SK-N-SH (cell line): ENCODE data around the gene SLC49A3. TPM values are rescaled to one million over a fixed set of nuclear protein-coding genes. Genes with fewer than 3 reads are reported as not detected.

Source experiments
- CTCF ChIA-PET: fragments of 300-600, 350-600 bp; formaldehyde crosslinking; extraction: SDS; loops from one replicate; lab custom pipeline; 2021; lab: Yijun Ruan, JAX
- POLR2A ChIA-PET: fragments of 350-600 bp; sonication (Branson Sonifier 250); formaldehyde crosslinking; extraction: SDS; loops from one replicate; lab custom pipeline; 2020; ENCODE audit warnings: antibody characterized with exemption, inconsistent platforms; lab: Yijun Ruan, JAX
- DNase-seq: peaks from one replicate; pipeline ENCODE4 v3.0.0; 2012
- H2AFZ ChIP-seq: fragments of 200-600 bp; sonication (generic); 2 replicates; pipeline ENCODE4 v1.8.1; 2016; ENCODE audit warnings: antibody characterized with exemption, mild to moderate bottlenecking, low read depth
- H3F3A ChIP-seq: fragments of 200-600 bp; sonication (generic); replicated peaks from 2 replicates; pipeline ENCODE3; 2016; ENCODE audit warnings: antibody characterized with exemption, mild to moderate bottlenecking; ENCODE audit not compliant: insufficient read depth
- H3K27ac ChIP-seq, 2 experiments: fragments of 200-500 bp in 1 of 2; fragments of 200-600 bp in 1 of 2; sonication (Bioruptor generic) in 1 of 2; sonication (generic), shearing (Covaris generic) in 1 of 2; 2 replicates each; pipeline versions ENCODE4 v1.5.1 to v1.6.1; 2014 to 2016; ENCODE audit warnings: low read depth in 2 of 2, inconsistent platforms in 1 of 2, low read length in 1 of 2, mild to moderate bottlenecking in 1 of 2, mixed read lengths in 1 of 2
- H3K27me3 ChIP-seq: fragments of 200-600 bp; sonication (generic), shearing (Covaris generic); 2 replicates; pipeline ENCODE4 v1.6.1; 2016; ENCODE audit warnings: mixed run types; ENCODE audit not compliant: insufficient read depth
- H3K36me3 ChIP-seq, 2 experiments: fragments of 200-500 bp in 1 of 2; fragments of 200-600 bp in 1 of 2; sonication (Bioruptor generic) in 1 of 2; sonication (generic) in 1 of 2; replicated peaks in 1 of 2; 2 replicates each; pipeline versions ENCODE3 to v1.5.1; 2014 to 2016; ENCODE audit warnings: low read length in 1 of 2, mild to moderate bottlenecking in 1 of 2; ENCODE audit not compliant: insufficient read depth in 2 of 2, control insufficient read depth in 1 of 2
- H3K4me1 ChIP-seq, 2 experiments: fragments of 200-500 bp in 1 of 2; fragments of 200-600 bp in 1 of 2; sonication (Bioruptor generic) in 1 of 2; sonication (generic), shearing (Covaris generic) in 1 of 2; 2 replicates each; pipeline versions ENCODE4 v1.5.1 to v1.6.1; 2014 to 2016; ENCODE audit warnings: low read depth in 1 of 2, low read length in 1 of 2, mixed run types in 1 of 2; ENCODE audit not compliant: insufficient read depth in 2 of 2, control insufficient read depth in 1 of 2
- H3K4me2 ChIP-seq: fragments of 200-600 bp; sonication (generic), shearing (Covaris generic); 2 replicates; pipeline ENCODE4 v1.6.1; 2017; ENCODE audit warnings: mixed run types
- H3K4me3 ChIP-seq, 2 experiments: fragments of 200-500 bp in 1 of 2; fragments of 200-600 bp in 1 of 2; sonication (Bioruptor generic) in 1 of 2; sonication (generic), shearing (Covaris generic) in 1 of 2; 2 replicates each; pipeline versions ENCODE4 v1.5.1 to v1.8.1; 2014 to 2016; ENCODE audit warnings: low read depth in 2 of 2, inconsistent platforms in 1 of 2, low read length in 1 of 2, mild to moderate bottlenecking in 1 of 2, mixed read lengths in 1 of 2, moderate library complexity in 1 of 2
- H3K79me2 ChIP-seq: fragments of 200-600 bp; sonication (generic); 2 replicates; pipeline ENCODE4 v1.8.1; 2017; ENCODE audit warnings: mild to moderate bottlenecking; ENCODE audit not compliant: insufficient read depth
- H3K9ac ChIP-seq: fragments of 200-600 bp; sonication (generic); 2 replicates; pipeline ENCODE4 v1.6.1; 2017; ENCODE audit warnings: mixed run types
- H3K9me2 ChIP-seq: fragments of 200-600 bp; sonication (generic); 2 replicates; pipeline ENCODE4 v1.6.1; 2017; ENCODE audit warnings: mixed run types
- H3K9me3 ChIP-seq: fragments of 200-600 bp; sonication (generic); 2 replicates; pipeline ENCODE4 v1.6.1; 2017; ENCODE audit warnings: mixed run types, mild to moderate bottlenecking, moderate library complexity
- H4K20me1 ChIP-seq: fragments of 200-600 bp; sonication (generic); 2 replicates; pipeline ENCODE4 v1.6.1; 2017; ENCODE audit warnings: mild to moderate bottlenecking, mixed run types; ENCODE audit not compliant: insufficient read depth
- ELF1 ChIP-seq: IDR thresholded peaks from 2 replicates; pipeline ENCODE4 v1.4.0; 2012
- EZH2phosphoT487 ChIP-seq: fragments of 200-600 bp; sonication (generic); IDR thresholded peaks from 2 replicates; pipeline ENCODE4 v1.6.1; 2017; ENCODE audit warnings: low read depth, mixed run types, mild to moderate bottlenecking, antibody characterized with exemption, moderate library complexity, borderline replicate concordance
- FOSL2 ChIP-seq: IDR thresholded peaks from 2 replicates; pipeline ENCODE4 v1.4.0; 2012; ENCODE audit warnings: low read depth, mild to moderate bottlenecking, moderate library complexity, borderline replicate concordance
- FOXJ3 ChIP-seq: sonication (generic); formaldehyde crosslinking; IDR thresholded peaks from 2 replicates; pipeline ENCODE4 v1.5.1; 2020; ENCODE audit warnings: mild to moderate bottlenecking, missing genetic modification reagents
- GATA2 ChIP-seq: sonication (generic); formaldehyde crosslinking; IDR thresholded peaks from 2 replicates; pipeline ENCODE4 v1.5.0; 2020; ENCODE audit warnings: mild to moderate bottlenecking, missing genetic modification reagents
- IRF3 ChIP-seq: fragments of 150-350 bp; IDR thresholded peaks from 2 replicates; pipeline ENCODE4 v1.6.1; 2016; ENCODE audit warnings: mild to moderate bottlenecking, low read depth, low read length
- MEF2A ChIP-seq: IDR thresholded peaks from 2 replicates; pipeline ENCODE4 v1.4.0; 2012; ENCODE audit warnings: low read depth, borderline replicate concordance
- MXI1 ChIP-seq: IDR thresholded peaks from 2 replicates; pipeline ENCODE4 v1.6.1; 2012; ENCODE audit warnings: mild to moderate bottlenecking, low read depth, low read length, improper control_type of control experiment
- NFIC ChIP-seq: IDR thresholded peaks from 2 replicates; pipeline ENCODE4 v1.4.0; 2012; ENCODE audit warnings: borderline replicate concordance
- NRF1 ChIP-seq: IDR thresholded peaks from 2 replicates; pipeline ENCODE4 v1.6.1; 2012; ENCODE audit warnings: low read depth, mild to moderate bottlenecking, low read length
- REST ChIP-seq: IDR thresholded peaks from 2 replicates; pipeline ENCODE4 v1.6.1; 2012; ENCODE audit warnings: mild to moderate bottlenecking, low read depth, low read length, moderate library complexity
- TEAD4 ChIP-seq: IDR thresholded peaks from 2 replicates; pipeline ENCODE4 v1.4.0; 2012; ENCODE audit warnings: mild to moderate bottlenecking, borderline replicate concordance; ENCODE audit not compliant: insufficient read depth
- ZBTB33 ChIP-seq: IDR thresholded peaks from 2 replicates; pipeline ENCODE4 v1.4.0; 2012; ENCODE audit warnings: low read depth, borderline replicate concordance
- WGBS: methylation state at CpG from one replicate; pipeline ENCODE4 v1.1.6; 2017; ENCODE audit warnings: low lambda C conversion rate; 5-methylcytosine and 5-hydroxymethylcytosine counted together
- polyA plus RNA-seq, 3 experiments: library from polyadenylated mRNA; depleted of rRNA; stranded (reverse); fragments of >200 nt; gene quantifications; 2 replicates each; pipeline ENCODE4 v1.2.3, GENCODE V29; 2012
- TF ChIP-seq, protein P1 (sequence below): fragments of 200-600 bp; sonication (generic); IDR thresholded peaks from 2 replicates; pipeline ENCODE4 v1.6.1; 2017; ENCODE audit warnings: antibody characterized with exemption, mild to moderate bottlenecking, moderate library complexity
- TF ChIP-seq, protein P2 (sequence below): IDR thresholded peaks from 2 replicates; pipeline ENCODE4 v1.4.0; 2012; ENCODE audit warnings: low read depth

SLC49A3 gene
- polyA plus RNA-seq, 1 of the 3 experiments (the other 2 are of a cell fraction): 0.05 TPM

DNA sequence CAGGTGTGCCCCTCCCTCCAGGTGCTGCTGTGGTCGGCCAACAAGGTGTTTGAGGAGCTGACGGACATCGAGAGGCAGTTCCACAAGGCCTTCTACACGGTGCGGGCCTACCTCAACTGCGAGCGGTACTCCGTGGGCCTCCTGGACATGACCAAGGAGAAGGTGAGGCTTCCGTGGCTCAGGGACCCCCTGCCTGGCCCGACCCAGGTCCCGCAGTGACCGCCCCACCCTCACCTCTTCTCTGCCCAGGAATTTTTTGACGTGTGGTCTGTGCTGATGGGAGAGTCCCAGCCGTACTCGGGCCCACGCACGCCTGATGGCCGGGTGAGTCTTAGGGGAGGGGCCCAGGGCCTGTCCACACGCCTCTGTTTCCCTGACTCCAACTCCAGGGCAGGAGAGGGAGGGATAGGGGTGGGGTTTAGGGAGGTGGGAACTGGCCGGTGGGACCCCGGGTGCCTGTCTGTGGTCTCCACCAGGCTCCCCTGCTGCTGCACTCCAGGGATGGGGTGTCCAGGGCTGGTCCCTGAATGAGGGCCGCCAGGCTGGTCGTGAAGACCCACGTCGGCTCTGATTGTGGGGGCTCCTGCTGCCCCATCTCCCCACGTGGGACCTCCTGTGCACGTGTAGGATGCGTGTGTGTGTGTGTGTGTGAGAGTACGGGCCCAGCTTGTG lies 35.0 kb downstream of the SLC49A3 start:
- Histone ChIP-seq H3K4me2 (no peak overlapping the region), H3F3A (no peaks in the 10 kb centered on the region), H2AFZ (no peak overlapping the region), H4K20me1 (no peaks in the 10 kb centered on the region), H3K9me3 (no peaks in the 10 kb centered on the region), H3K4me1 (peaks cover 0 to 14% of the 10 kb centered on the region in 2 experiments; a peak in 1 of 4 replicates), H3K4me3 (no peak overlapping the region), H3K36me3 (no peaks in the 10 kb centered on the region), H3K9me2 (no peaks in the 10 kb centered on the region), H3K79me2 (no peaks in the 10 kb centered on the region), H3K9ac (no peak overlapping the region), H3K27ac (no peak overlapping the region), H3K27me3 (peaks cover 13% of the 10 kb centered on the region; the same call in 1 of the 2 replicates)
- TF ChIP-seq ZBTB33 (no peak), GATA2 (CRISPR knock-in tag) (no peak), FOXJ3 (CRISPR knock-in tag) (no peak), TEAD4 (no peak), EZH2phosphoT487 (no peak), MXI1 (no peak), IRF3 (no peak), ELF1 (no peak), FOSL2 (no peak), NFIC (no peak), NRF1 (no peak), REST (no peak), MEF2A (no peak)
- TF ChIP-seq, protein P1, sequence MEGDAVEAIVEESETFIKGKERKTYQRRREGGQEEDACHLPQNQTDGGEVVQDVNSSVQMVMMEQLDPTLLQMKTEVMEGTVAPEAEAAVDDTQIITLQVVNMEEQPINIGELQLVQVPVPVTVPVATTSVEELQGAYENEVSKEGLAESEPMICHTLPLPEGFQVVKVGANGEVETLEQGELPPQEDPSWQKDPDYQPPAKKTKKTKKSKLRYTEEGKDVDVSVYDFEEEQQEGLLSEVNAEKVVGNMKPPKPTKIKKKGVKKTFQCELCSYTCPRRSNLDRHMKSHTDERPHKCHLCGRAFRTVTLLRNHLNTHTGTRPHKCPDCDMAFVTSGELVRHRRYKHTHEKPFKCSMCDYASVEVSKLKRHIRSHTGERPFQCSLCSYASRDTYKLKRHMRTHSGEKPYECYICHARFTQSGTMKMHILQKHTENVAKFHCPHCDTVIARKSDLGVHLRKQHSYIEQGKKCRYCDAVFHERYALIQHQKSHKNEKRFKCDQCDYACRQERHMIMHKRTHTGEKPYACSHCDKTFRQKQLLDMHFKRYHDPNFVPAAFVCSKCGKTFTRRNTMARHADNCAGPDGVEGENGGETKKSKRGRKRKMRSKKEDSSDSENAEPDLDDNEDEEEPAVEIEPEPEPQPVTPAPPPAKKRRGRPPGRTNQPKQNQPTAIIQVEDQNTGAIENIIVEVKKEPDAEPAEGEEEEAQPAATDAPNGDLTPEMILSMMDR: no peak
- TF ChIP-seq, protein P2, sequence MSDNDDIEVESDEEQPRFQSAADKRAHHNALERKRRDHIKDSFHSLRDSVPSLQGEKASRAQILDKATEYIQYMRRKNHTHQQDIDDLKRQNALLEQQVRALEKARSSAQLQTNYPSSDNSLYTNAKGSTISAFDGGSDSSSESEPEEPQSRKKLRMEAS: no peak
- no peak for DNase-seq
- POLR2A ChIA-PET: no interaction called here
- WGBS: 58% methylated on average over 17 of the region's 29 CpGs
- CTCF ChIA-PET: no interaction called here
